ENCODE measurements around the gene ALDH3B2.

- TF ChIP-seq CTCF (IDR thresholded peaks at IDR 0.05 in 4 of 5, conservative IDR thresholded peaks at IDR 0.05 in 1 of 5) (no peak), POLR2A (IDR thresholded peaks at IDR 0.05) (no peak)
Measured at GRCh38 chr11:67646535-67647336, 27.7 kb downstream of the ALDH3B2 start.

Data from gastrocnemius medialis (tissue), 4 donors.